Measurements from ENCODE around the gene IL34.
"Not testable (repeated sequence)": the region's sequence is repeated elsewhere in the genome, so short reads cannot be mapped to it uniquely, and the experiment has no call there.

IL34 gene

GRCh38 chr16:70646260-70647241 is at the start of gene IL34:
Gene IL34, plus strand, starts transcription at chr16:70646559. Its CDS starts 389 bp downstream, at chr16:70646948.
- no peak for DNase-seq

- no peak for DNase-seq
Observed at GRCh38 chr16:70597135-70597835, 49.1 kb upstream of the IL34 start.

GRCh38 chr16:70598937-70599503 is 47.3 kb upstream of the IL34 start:
- DNase-seq = no peak

GRCh38 chr16:70600730-70601129 is 45.6 kb upstream of the IL34 start:
- DNase-seq = no peak

GRCh38 chr16:70601576-70602575 is 44.5 kb upstream of the IL34 start:
- peak; percentile 24 for DNase-seq

GRCh38 chr16:70602831-70603230 is 43.5 kb upstream of the IL34 start:
- DNase-seq = no peak

- no peak for DNase-seq
Observed at GRCh38 chr16:70604407-70605282, 41.7 kb upstream of the IL34 start.

GRCh38 chr16:70605283-70605657 is 41.1 kb upstream of the IL34 start:
- no peak for DNase-seq

GRCh38 chr16:70608521-70608920 is 37.8 kb upstream of the IL34 start:
- DNase-seq = no peak

- no peak for DNase-seq
Observed at GRCh38 chr16:70610273-70611223, 35.8 kb upstream of the IL34 start.

- DNase-seq = no peak
Observed at GRCh38 chr16:70611224-70611598, 35.1 kb upstream of the IL34 start.

GRCh38 chr16:70611785-70612303 is 34.5 kb upstream of the IL34 start:
- no peak for DNase-seq

- peak; percentile 36 for DNase-seq
Observed at GRCh38 chr16:70612931-70613330, 33.4 kb upstream of the IL34 start.

GRCh38 chr16:70614208-70614951 is 32.0 kb upstream of the IL34 start:
- peak; percentile 37 for DNase-seq

- no peak for DNase-seq
Observed at GRCh38 chr16:70615945-70616344, 30.4 kb upstream of the IL34 start.

GRCh38 chr16:70621864-70622263 is 24.5 kb upstream of the IL34 start:
- DNase-seq = not testable (repeated sequence)

GRCh38 chr16:70627696-70628095 is 18.7 kb upstream of the IL34 start:
- DNase-seq = no peak

- DNase-seq = no peak
Observed at GRCh38 chr16:70630960-70631745, 15.2 kb upstream of the IL34 start.
